Gastroesophageal sphincter (tissue), 4 donors: ENCODE data around the gene TTBK1. TPM values are rescaled to one million over a fixed set of nuclear protein-coding genes. Genes with fewer than 3 reads are reported as not detected.

ENCODE experiments used
- ATAC-seq: fragments of 150-250 bp; one replicate; pipeline ENCODE4 v1.9.1; 2016; ENCODE audit warnings: mild to moderate bottlenecking, moderate library complexity
- H3K27ac ChIP-seq, 4 donors: fragments of 200-600 bp; sonication (generic) in 3 of 4; 1 replicate in 3 of 4; 2 replicates in 1 of 4; pipeline ENCODE4 v1.5.1; 2016 to 2019
- H3K27me3 ChIP-seq: fragments of 200-600 bp; sonication (generic); one replicate; pipeline ENCODE4 v1.5.1; 2019
- H3K36me3 ChIP-seq, 2 donors: fragments of 200-600 bp; sonication (generic); one replicate each; pipeline ENCODE4 v1.5.1; 2019; ENCODE audit warnings: control low read depth in 1 of 2
- H3K4me1 ChIP-seq, 3 donors: fragments of 200-600 bp; sonication (generic); 1 replicate in 2 of 3; 2 replicates in 1 of 3; pipeline ENCODE4 v1.5.1; 2016 to 2019; ENCODE audit warnings: control low read depth in 2 of 3
- H3K4me3 ChIP-seq, 2 donors: fragments of 200-600 bp; sonication (generic); one replicate each; pipeline ENCODE4 v1.5.1; 2019; ENCODE audit warnings: mild to moderate bottlenecking in 1 of 2, moderate library complexity in 1 of 2
- H3K9me3 ChIP-seq, 3 donors: fragments of 200-600 bp; sonication (generic); one replicate each; pipeline ENCODE4 v1.5.1; 2017 to 2019; ENCODE audit warnings: control low read depth in 2 of 3
- CTCF ChIP-seq, 4 experiments: fragments of 200-600 bp in 2 of 4; fragments of 450-650 bp in 2 of 4; sonication (generic) in 1 of 4; IDR thresholded peaks; one replicate each; pipeline ENCODE4 v1.5.1; 2017 to 2019; ENCODE audit warnings: antibody characterized with exemption in 4 of 4, mild to moderate bottlenecking in 2 of 4, moderate library complexity in 2 of 4
- EP300 ChIP-seq: sonication (generic); formaldehyde crosslinking; IDR thresholded peaks from one replicate; pipeline ENCODE4 v1.6.1; 2017; ENCODE audit warnings: antibody characterized with exemption, mild to moderate bottlenecking
- POLR2A ChIP-seq, 2 donors: fragments of 450-650 bp; IDR thresholded peaks; one replicate each; pipeline ENCODE4 v1.6.1; 2017; ENCODE audit warnings: antibody characterized with exemption in 2 of 2, mild to moderate bottlenecking in 2 of 2, moderate library complexity in 1 of 2
- POLR2AphosphoS5 ChIP-seq: sonication (generic); formaldehyde crosslinking; IDR thresholded peaks from one replicate; pipeline ENCODE4 v1.6.1; 2017; ENCODE audit warnings: antibody characterized with exemption
- WGBS, 2 donors: methylation state at CpG; one replicate each; pipeline ENCODE4 v1.1.5; 2018; ENCODE audit warnings: low coverage in 1 of 2; 5-methylcytosine and 5-hydroxymethylcytosine counted together
- total RNA-seq, 4 donors: library from RNA; depleted of rRNA; stranded (reverse); fragments of >200 nt; gene quantifications; one replicate each; pipeline ENCODE4 v1.1.0, GENCODE V29; 2016

Gene TTBK1
- total RNA-seq, 4 donors from 2014 or later, result 0.08 to 0.20 TPM; not detected in 2

DNA sequence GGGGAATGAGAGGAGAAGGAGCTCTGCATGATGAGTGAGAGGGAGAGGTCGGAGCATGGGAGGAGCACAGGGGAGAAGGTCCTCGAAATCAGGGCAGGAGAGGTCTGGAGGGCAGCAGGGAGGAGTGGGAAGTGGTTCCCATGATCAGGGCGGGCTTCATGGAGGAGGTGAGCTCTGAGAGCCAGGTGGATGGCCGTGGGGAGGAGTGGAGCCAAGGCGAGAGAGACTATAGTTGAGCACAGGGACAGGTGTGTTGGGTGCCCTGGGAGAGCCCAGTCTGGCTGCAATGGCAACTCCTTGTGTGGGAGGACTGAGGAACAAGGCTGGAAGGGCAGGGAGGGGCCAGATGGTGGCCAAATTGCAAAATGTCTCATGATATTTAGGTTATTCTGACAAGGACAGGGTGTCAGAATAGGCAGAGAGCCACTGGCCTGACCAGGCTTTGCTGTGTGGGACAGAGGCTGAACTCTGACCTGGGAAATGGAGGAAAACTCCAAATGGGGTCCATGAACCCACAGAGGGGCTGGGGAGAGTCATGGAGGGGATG lies 21.4 kb downstream of the TTBK1 start:
- TF ChIP-seq EP300, result no peak
- TF ChIP-seq CTCF (IDR thresholded peaks at IDR 0.05), result no peak
- TF ChIP-seq POLR2AphosphoS5, result no peak
- no peak for ATAC-seq
- WGBS, 2 donors, result 77 to 83% methylated on average over 3 to 5 of the region's 5 CpGs

DNA sequence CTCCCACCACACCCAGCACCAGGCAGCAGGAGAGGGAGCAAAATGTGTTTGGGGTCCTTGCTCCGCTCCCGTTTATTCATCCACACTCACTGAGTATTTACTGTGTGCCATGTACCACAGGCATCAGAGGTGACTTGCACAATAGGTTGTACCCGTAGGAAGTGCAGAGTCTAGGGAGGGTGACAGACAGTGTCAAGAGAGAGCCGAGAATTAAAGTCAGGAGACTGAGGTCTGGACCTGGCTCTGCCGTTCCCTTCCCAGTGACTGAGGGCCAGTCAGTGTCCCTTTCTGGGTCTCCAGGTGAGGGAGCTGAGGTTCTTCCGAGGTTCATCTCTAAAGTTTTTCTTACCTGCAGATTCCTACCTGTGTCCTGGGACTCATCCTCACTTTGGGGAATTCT lies 22.3 kb downstream of the TTBK1 start:
- H3K27me3 ChIP-seq, result no peaks in the 10 kb centered on the region
- no peak overlapping the region for H3K4me3 ChIP-seq
- H3K27ac ChIP-seq, result no peak overlapping the region
- no peak for ATAC-seq
- H3K36me3 ChIP-seq, result no peaks in the 10 kb centered on the region
- no peak for TF ChIP-seq POLR2A (IDR thresholded peaks at IDR 0.05)
- no peak for TF ChIP-seq EP300
- no peak for TF ChIP-seq CTCF (IDR thresholded peaks at IDR 0.05)
- TF ChIP-seq POLR2AphosphoS5, result no peak
- H3K9me3 ChIP-seq, result no peaks in the 10 kb centered on the region
- H3K4me1 ChIP-seq, result peaks cover 0 to 31% (median 15%) of the 10 kb centered on the region in 3 donors
- 84 to 92% methylated on average over 5 to 6 of the region's 6 CpGs for WGBS, 2 donors

More for the DNA sequence above, 21.4 kb downstream of the TTBK1 start:
- H3K9me3 ChIP-seq, result no peaks in the 10 kb centered on the region
- no peak overlapping the region for H3K4me3 ChIP-seq
- no peak overlapping the region for H3K27ac ChIP-seq
- H3K36me3 ChIP-seq, result no peaks in the 10 kb centered on the region
- peaks cover 2% of the 10 kb centered on the region for H3K27me3 ChIP-seq
- H3K4me1 ChIP-seq, result peaks cover 0 to 22% (median 9%) of the 10 kb centered on the region in 3 donors

GRCh38 chr6:43267619-43268354 lies 24.5 kb downstream of the TTBK1 start:
- Histone ChIP-seq H3K27me3 (no peaks in the 10 kb centered on the region), H3K4me1 (peaks cover 0 to 34% (median 15%) of the 10 kb centered on the region in 3 donors), H3K4me3 (no peak overlapping the region), H3K36me3 (no peaks in the 10 kb centered on the region), H3K27ac (peak overlapping the region in 3 of 4 donors; percentile 79 to 80 (median 80)), H3K9me3 (no peaks in the 10 kb centered on the region)
- no peak for ATAC-seq
- 72 to 84% methylated on average over 3 to 7 of the region's 7 CpGs for WGBS, 2 donors
- TF ChIP-seq CTCF (IDR thresholded peaks at IDR 0.05) (no peak), POLR2AphosphoS5 (no peak)

DNA sequence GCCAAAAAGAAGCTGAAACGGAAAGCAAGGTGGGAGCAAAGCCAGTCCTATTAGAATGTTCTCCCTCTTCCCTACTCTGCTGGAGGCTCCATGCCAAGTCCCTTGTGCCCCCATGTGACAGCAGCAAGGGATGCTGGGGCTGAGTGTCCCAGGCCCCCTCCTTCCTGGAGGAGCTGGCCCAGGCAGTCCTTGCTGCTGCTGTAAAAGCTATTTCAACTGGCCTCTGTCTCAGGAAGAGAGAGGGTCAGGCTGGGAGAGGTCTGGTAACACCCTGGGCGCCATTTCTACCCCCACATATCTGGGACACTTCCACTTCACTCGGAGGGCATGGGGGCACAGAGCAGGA lies 25.0 kb downstream of the TTBK1 start:
- Histone ChIP-seq H3K27me3 (no peaks in the 10 kb centered on the region), H3K4me3 (no peak overlapping the region), H3K36me3 (no peaks in the 10 kb centered on the region), H3K9me3 (no peaks in the 10 kb centered on the region), H3K4me1 (peaks cover 0 to 34% (median 15%) of the 10 kb centered on the region in 3 donors), H3K27ac (peak overlapping the region in 3 of 4 donors; percentile 79 to 80 (median 80))
- no peak for TF ChIP-seq POLR2A (IDR thresholded peaks at IDR 0.05)
- no peak for TF ChIP-seq EP300
- TF ChIP-seq CTCF (IDR thresholded peaks at IDR 0.05), result no peak
- TF ChIP-seq POLR2AphosphoS5, result no peak
- no peak for ATAC-seq
- WGBS, 2 donors, result no CpG with 5 or more reads among the region's 3 CpGs

DNA sequence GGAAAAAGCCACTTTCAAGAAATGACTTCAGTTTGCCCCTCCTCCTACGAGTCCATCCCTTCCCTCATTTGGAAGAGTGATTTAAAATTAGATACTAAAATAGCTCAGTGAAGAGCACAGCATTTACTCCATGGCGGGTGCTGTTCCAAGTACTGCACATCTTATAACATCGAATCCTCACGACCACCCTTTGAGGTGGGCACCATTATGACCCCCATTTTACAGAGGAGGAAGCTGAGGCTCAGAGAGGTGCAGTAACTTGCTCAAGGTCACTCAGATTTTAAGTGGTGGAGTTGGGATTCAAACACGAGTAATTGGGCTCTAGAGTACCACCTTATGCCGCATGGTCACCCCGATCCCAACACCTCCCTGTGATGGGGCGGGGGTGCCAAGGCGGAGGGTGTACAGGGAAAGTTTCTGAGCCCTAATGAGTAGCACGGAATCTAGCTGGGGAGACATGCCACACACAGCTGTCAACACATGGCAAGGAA lies 25.5 kb downstream of the TTBK1 start:
- Histone ChIP-seq H3K36me3 (no peaks in the 10 kb centered on the region), H3K27ac (peak overlapping the region in 3 of 4 donors; percentile 79 to 80 (median 80)), H3K4me3 (peak overlapping the region in 1 of 2 donors; percentile 48), H3K4me1 (peaks cover 0 to 34% (median 15%) of the 10 kb centered on the region in 3 donors), H3K27me3 (peaks cover 3% of the 10 kb centered on the region), H3K9me3 (no peaks in the 10 kb centered on the region)
- no peak for ATAC-seq
- WGBS, 2 donors, result 40 to 60% methylated on average over 3 to 5 of the region's 10 CpGs
- TF ChIP-seq CTCF (IDR thresholded peaks at IDR 0.05) (no peak), EP300 (no peak), POLR2A (IDR thresholded peaks at IDR 0.05) (no peak), POLR2AphosphoS5 (no peak)
